Loucy (cell line): Measurements from ENCODE around the gene SH3BP5L.

Experiments
- H2AFZ ChIP-seq: fragments of 200-600 bp; sonication (generic); 2 replicates; pipeline ENCODE4 v1.6.0; 2016; ENCODE audit warnings: antibody characterized with exemption, mild to moderate bottlenecking, low read length, moderate library complexity
- H3F3A ChIP-seq: fragments of 200-600 bp; 2 replicates; pipeline ENCODE4 v1.6.0; 2016; ENCODE audit warnings: antibody characterized with exemption, low read depth, mild to moderate bottlenecking
- H3K27me3 ChIP-seq: fragments of 200-600 bp; sonication (generic); 2 replicates; pipeline ENCODE4 v1.6.1; 2014; ENCODE audit warnings: low read length, mild to moderate bottlenecking; ENCODE audit not compliant: insufficient read depth, poor library complexity, severe bottlenecking
- H3K36me3 ChIP-seq: fragments of 200-600 bp; sonication (generic); 2 replicates; pipeline ENCODE4 v1.6.1; 2016; ENCODE audit warnings: low read length; ENCODE audit not compliant: insufficient read depth
- H3K4me1 ChIP-seq: fragments of 200-600 bp; sonication (generic); 2 replicates; pipeline ENCODE4 v1.5.1; 2014; ENCODE audit warnings: low read length, mild to moderate bottlenecking; ENCODE audit not compliant: insufficient read depth, poor library complexity, severe bottlenecking
- H3K4me2 ChIP-seq: fragments of 200-600 bp; sonication (generic); 2 replicates; pipeline ENCODE4 v1.6.0; 2014; ENCODE audit warnings: antibody characterized with exemption, low read length, low read depth, mild to moderate bottlenecking; ENCODE audit not compliant: poor library complexity, severe bottlenecking
- H3K4me3 ChIP-seq: fragments of 200-600 bp; sonication (generic); 2 replicates; pipeline ENCODE4 v1.5.1; 2014; ENCODE audit warnings: low read length, mild to moderate bottlenecking, mixed read lengths; ENCODE audit not compliant: poor library complexity, severe bottlenecking
- H3K79me2 ChIP-seq: fragments of 200-600 bp; sonication (generic); 2 replicates; pipeline ENCODE4 v1.6.1; 2014; ENCODE audit warnings: low read length; ENCODE audit not compliant: insufficient read depth
- H3K9ac ChIP-seq: fragments of 200-600 bp; sonication (generic); 2 replicates; pipeline ENCODE4 v1.6.0; 2014; ENCODE audit warnings: mild to moderate bottlenecking, low read depth, low read length, moderate library complexity; ENCODE audit not compliant: poor library complexity, severe bottlenecking
- H3K9me2 ChIP-seq: fragments of 200-600 bp; sonication (generic); replicated peaks from 2 replicates; pipeline ENCODE4 v1.6.1; 2016; ENCODE audit warnings: low read depth, low read length, mixed read lengths
- H3K9me3 ChIP-seq: fragments of 200-600 bp; sonication (generic); 2 replicates; pipeline ENCODE4 v1.6.1; 2014; ENCODE audit warnings: mild to moderate bottlenecking, antibody characterized with exemption, low read length, low read depth; ENCODE audit not compliant: insufficient read depth
- H4K20me1 ChIP-seq: fragments of 200-600 bp; sonication (generic); 2 replicates; pipeline ENCODE4 v1.6.0; 2014; ENCODE audit warnings: antibody characterized with exemption, low read length, mild to moderate bottlenecking; ENCODE audit not compliant: insufficient read depth, poor library complexity, severe bottlenecking
- CTCF ChIP-seq: fragments of 200-600 bp; sonication (generic); conservative IDR thresholded peaks from 2 replicates; pipeline ENCODE4 v1.5.1; 2014; ENCODE audit warnings: mild to moderate bottlenecking, antibody characterized with exemption, low read length
- EZH2phosphoT487 ChIP-seq: fragments of 200-600 bp; IDR thresholded peaks from 2 replicates; pipeline ENCODE4 v1.6.1; 2018; ENCODE audit warnings: antibody characterized with exemption, mild to moderate bottlenecking, moderate library complexity, borderline replicate concordance

The SH3BP5L gene

GRCh38 chr1:248824701-248825100 is 1.0 kb downstream of the SH3BP5L start:
- Histone ChIP-seq H3K9ac (peak overlapping the region; percentile 93), H3K79me2 (peaks cover 56% of the 10 kb centered on the region)
- TF ChIP-seq CTCF (no peak), EZH2phosphoT487 (no peak)

GRCh38 chr1:248824301-248824700 is 1.4 kb downstream of the SH3BP5L start:
- H3K4me2 ChIP-seq = peak overlapping the region; percentile 94
- peak overlapping the region; percentile 93 for H3K9ac ChIP-seq
- H4K20me1 ChIP-seq = peaks cover 15% of the 10 kb centered on the region
- no peak overlapping the region for H2AFZ ChIP-seq
- no peak for TF ChIP-seq EZH2phosphoT487
- TF ChIP-seq CTCF = no peak
- H3K4me1 ChIP-seq = peaks cover 60% of the 10 kb centered on the region
- no peaks in the 10 kb centered on the region for H3K36me3 ChIP-seq
- H3K4me3 ChIP-seq = peak overlapping the region; percentile 95
- H3K9me3 ChIP-seq = no peaks in the 10 kb centered on the region
- no peaks in the 10 kb centered on the region for H3K9me2 ChIP-seq
- H3F3A ChIP-seq = no peaks in the 10 kb centered on the region
- peaks cover 60% of the 10 kb centered on the region for H3K79me2 ChIP-seq
- H3K27me3 ChIP-seq = no peaks in the 10 kb centered on the region

More at GRCh38 chr1:248824701-248825100, 1.0 kb downstream of the SH3BP5L start:
- peaks cover 58% of the 10 kb centered on the region for H3K4me1 ChIP-seq
- H3F3A ChIP-seq = no peaks in the 10 kb centered on the region
- no peaks in the 10 kb centered on the region for H3K36me3 ChIP-seq
- H3K9me2 ChIP-seq = no peaks in the 10 kb centered on the region
- H3K27me3 ChIP-seq = no peaks in the 10 kb centered on the region
- peaks cover 15% of the 10 kb centered on the region for H4K20me1 ChIP-seq
- no peak overlapping the region for H2AFZ ChIP-seq
- H3K9me3 ChIP-seq = no peaks in the 10 kb centered on the region
- H3K4me3 ChIP-seq = peak overlapping the region; percentile 95
- peak overlapping the region; percentile 94 for H3K4me2 ChIP-seq

- H3K4me3 ChIP-seq = peak overlapping the region; percentile 95
- peak overlapping the region; percentile 94 for H3K4me2 ChIP-seq
- no peaks in the 10 kb centered on the region for H3K36me3 ChIP-seq
- peaks cover 15% of the 10 kb centered on the region for H4K20me1 ChIP-seq
- H3K27me3 ChIP-seq = no peaks in the 10 kb centered on the region
- H3K9me2 ChIP-seq = no peaks in the 10 kb centered on the region
- TF ChIP-seq CTCF = no peak
- TF ChIP-seq EZH2phosphoT487 = no peak
- H3K9ac ChIP-seq = peak overlapping the region; percentile 93
- H3K4me1 ChIP-seq = peaks cover 68% of the 10 kb centered on the region
- H3F3A ChIP-seq = no peaks in the 10 kb centered on the region
- H3K79me2 ChIP-seq = peaks cover 67% of the 10 kb centered on the region
- H2AFZ ChIP-seq = no peak overlapping the region
- H3K9me3 ChIP-seq = no peaks in the 10 kb centered on the region
Measured at GRCh38 chr1:248823517-248824001, 2.2 kb downstream of the SH3BP5L start.
